ENCODE measurements around the gene CHGA.

The CHGA gene

DNA sequence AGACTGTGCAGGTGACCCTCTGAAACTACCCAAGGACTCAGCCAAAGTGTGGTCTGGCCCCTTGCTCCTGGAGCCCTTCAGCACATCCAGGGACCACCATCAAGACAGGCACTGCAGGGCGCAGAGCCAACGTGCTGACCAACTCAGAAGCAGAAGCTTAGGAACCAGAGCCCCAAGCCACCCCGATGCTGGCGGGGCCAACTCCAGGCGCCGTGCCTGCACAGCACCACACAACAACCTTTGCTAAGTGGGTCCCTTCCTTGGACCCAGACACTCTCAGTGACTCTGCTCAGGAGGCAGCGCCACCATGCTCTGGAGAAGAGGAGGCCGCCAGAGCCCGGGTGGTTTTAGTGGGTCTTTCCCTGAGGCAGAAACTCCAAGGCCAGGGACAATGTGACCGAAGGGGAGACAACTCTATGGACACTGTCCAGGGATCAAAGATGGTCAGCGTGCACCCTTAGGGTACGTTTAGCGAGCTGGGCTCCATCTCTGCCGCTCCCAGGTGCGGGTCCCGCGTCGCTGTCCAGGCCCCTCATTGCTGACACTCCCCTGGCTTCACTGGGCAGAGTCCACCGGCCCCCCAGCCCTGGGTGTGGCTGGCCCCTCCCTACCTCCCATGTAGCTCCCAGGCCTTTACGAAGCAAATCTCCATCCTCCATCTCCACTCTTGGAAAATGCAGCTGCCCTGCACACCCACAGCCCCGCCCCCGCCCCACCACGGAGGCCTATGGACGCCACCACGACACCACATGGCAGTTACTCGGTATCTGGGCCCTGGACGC, 16.1 kb downstream of the CHGA start:
- H3K27ac ChIP-seq, result no peak overlapping the region
- H2AFZ ChIP-seq, result no peak overlapping the region

DNA sequence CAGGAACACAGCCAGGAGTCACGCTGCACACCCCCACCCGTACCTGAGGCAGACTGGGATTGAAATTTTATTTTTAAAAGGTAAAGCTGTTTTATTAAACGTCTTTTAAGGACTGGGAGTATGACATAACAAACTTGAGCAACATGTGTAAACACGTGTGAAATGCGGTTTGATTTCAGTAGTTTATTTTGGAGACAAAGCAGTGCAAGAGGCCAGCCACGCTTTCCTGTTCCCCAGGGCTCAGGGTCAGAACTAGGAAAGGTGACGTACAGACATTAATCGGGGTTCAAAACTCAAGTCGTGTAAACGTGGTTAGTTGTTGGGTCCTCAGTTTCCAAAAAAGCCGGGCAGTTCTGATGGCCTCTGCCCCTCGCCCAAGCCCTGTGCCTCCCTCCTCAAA, 16.7 kb downstream of the CHGA start:
- Histone ChIP-seq H3K4me1 (peaks cover 22% of the 10 kb centered on the region), H3K27ac (no peak overlapping the region), H3K79me2 (no peaks in the 10 kb centered on the region), H3K4me2 (ENCODE audit: low read length) (no peak overlapping the region), H3K4me3 (ENCODE audit: low read depth, low read length) (no peak overlapping the region), H3K9ac (no peak overlapping the region), H3K36me3 (ENCODE audit: control insufficient read depth, insufficient read depth, low read length) (no peaks in the 10 kb centered on the region), H3K27me3 (ENCODE audit: control insufficient read depth, insufficient read depth, low read length) (no peaks in the 10 kb centered on the region), H2AFZ (no peak overlapping the region), H3K9me3 (ENCODE audit: control insufficient read depth, low read length) (no peaks in the 10 kb centered on the region)
- no peak for TF ChIP-seq CTCF (IDR thresholded peaks at IDR 0.05)

More for the DNA sequence above, 16.1 kb downstream of the CHGA start:
- Histone ChIP-seq H3K4me2 (ENCODE audit: low read length) (no peak overlapping the region), H3K4me3 (ENCODE audit: low read depth, low read length) (no peak overlapping the region), H3K27me3 (ENCODE audit: control insufficient read depth, insufficient read depth, low read length) (no peaks in the 10 kb centered on the region), H3K79me2 (no peaks in the 10 kb centered on the region), H3K36me3 (ENCODE audit: control insufficient read depth, insufficient read depth, low read length) (no peaks in the 10 kb centered on the region), H3K9me3 (ENCODE audit: control insufficient read depth, low read length) (no peaks in the 10 kb centered on the region), H3K4me1 (peaks cover 29% of the 10 kb centered on the region), H3K9ac (no peak overlapping the region)
- no peak for TF ChIP-seq CTCF (IDR thresholded peaks at IDR 0.05)

DNA sequence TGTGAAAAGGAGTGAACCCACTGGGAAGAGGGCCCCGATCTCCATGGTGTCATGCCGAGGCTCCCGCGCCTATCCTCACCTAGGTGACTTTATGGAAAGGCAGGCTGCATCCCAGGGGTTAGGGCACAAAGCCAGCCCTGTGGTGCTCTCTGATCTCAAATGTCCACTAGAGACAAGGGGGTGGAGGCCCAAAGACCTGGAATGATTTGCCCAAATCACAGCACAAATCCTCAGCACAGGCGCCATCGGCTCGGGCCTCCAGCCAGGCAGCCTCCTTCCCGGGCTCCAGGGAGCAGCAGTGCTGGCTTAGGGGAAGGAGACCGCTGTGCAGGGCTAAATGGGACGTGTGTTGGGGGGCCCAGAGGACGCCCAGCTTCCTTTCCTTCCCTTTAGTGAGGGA, 17.6 kb downstream of the CHGA start:
- Histone ChIP-seq H3K4me3 (ENCODE audit: low read depth, low read length) (no peak overlapping the region), H3K9me3 (ENCODE audit: control insufficient read depth, low read length) (no peaks in the 10 kb centered on the region), H3K36me3 (ENCODE audit: control insufficient read depth, insufficient read depth, low read length) (no peaks in the 10 kb centered on the region), H3K27ac (no peak overlapping the region), H3K27me3 (ENCODE audit: control insufficient read depth, insufficient read depth, low read length) (no peaks in the 10 kb centered on the region), H3K79me2 (no peaks in the 10 kb centered on the region), H2AFZ (no peak overlapping the region), H3K4me2 (ENCODE audit: low read length) (no peak overlapping the region), H3K9ac (no peak overlapping the region), H3K4me1 (peaks cover 19% of the 10 kb centered on the region)
- no peak for TF ChIP-seq CTCF (IDR thresholded peaks at IDR 0.05)

- Histone ChIP-seq H2AFZ (no peak overlapping the region), H3K27me3 (ENCODE audit: control insufficient read depth, insufficient read depth, low read length) (no peaks in the 10 kb centered on the region), H3K27ac (no peak overlapping the region), H3K9me3 (ENCODE audit: control insufficient read depth, low read length) (no peaks in the 10 kb centered on the region), H3K79me2 (peaks cover 1% of the 10 kb centered on the region), H3K36me3 (ENCODE audit: control insufficient read depth, insufficient read depth, low read length) (no peaks in the 10 kb centered on the region), H3K4me3 (ENCODE audit: low read depth, low read length) (no peak overlapping the region), H3K4me2 (ENCODE audit: low read length) (no peak overlapping the region), H3K4me1 (peaks cover 17% of the 10 kb centered on the region), H3K9ac (no peak overlapping the region)
- TF ChIP-seq CTCF (IDR thresholded peaks at IDR 0.05), result no peak
These were observed 18.6 kb downstream of the CHGA start for GRCh38 chr14:92941531-92941930.

DNA sequence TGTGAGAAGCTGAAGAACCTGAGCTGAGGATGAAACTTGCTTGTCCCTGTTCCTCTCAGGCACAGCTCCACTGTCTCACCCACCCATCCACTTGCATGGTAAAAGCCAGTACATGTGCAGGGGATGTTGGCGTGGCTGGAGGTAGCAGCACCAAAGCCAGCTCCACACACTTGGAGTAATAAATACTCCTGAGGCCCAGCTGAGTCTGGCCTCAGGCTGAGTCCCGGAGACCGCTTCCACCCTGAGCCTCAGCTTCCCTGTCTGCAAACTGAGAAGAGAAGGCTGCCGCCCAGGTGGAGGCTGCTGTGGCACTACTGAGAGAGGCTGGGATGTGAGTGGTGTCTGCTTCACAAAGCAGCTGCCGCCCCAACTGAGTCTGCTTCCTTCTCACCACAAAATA, 19.2 kb downstream of the CHGA start:
- H2AFZ ChIP-seq, result no peak overlapping the region
- no peak overlapping the region for H3K4me3 ChIP-seq (ENCODE audit: low read depth, low read length)
- H3K27ac ChIP-seq, result no peak overlapping the region
- H3K4me1 ChIP-seq, result peaks cover 12% of the 10 kb centered on the region
- H3K36me3 ChIP-seq (ENCODE audit: control insufficient read depth, insufficient read depth, low read length), result no peaks in the 10 kb centered on the region
- no peak for TF ChIP-seq CTCF (IDR thresholded peaks at IDR 0.05)
- H3K27me3 ChIP-seq (ENCODE audit: control insufficient read depth, insufficient read depth, low read length), result no peaks in the 10 kb centered on the region
- H3K9ac ChIP-seq, result no peak overlapping the region
- peaks cover 5% of the 10 kb centered on the region for H3K79me2 ChIP-seq
- H3K4me2 ChIP-seq (ENCODE audit: low read length), result no peak overlapping the region
- H3K9me3 ChIP-seq (ENCODE audit: control insufficient read depth, low read length), result no peaks in the 10 kb centered on the region

All from parathyroid adenoma (tissue), 2 donors.